Astrocyte (in vitro differentiated cells and primary cell): ENCODE data around the gene RPGR.

Source experiments
- CTCF ChIP-seq: IDR thresholded peaks from 2 replicates; pipeline ENCODE4 v1.5.1; 2011; ENCODE audit warnings: low read depth, mild to moderate bottlenecking, inconsistent platforms, low read length, moderate library complexity; ENCODE audit not compliant: insufficient read depth
- EZH2 ChIP-seq: IDR thresholded peaks from 2 replicates; pipeline ENCODE4 v1.6.1; 2012; ENCODE audit warnings: mild to moderate bottlenecking, low read length, inconsistent platforms; ENCODE audit not compliant: insufficient read depth

GRCh38 chrX:38262715-38263620, 64.3 kb downstream of the RPGR start:
- no peak for TF ChIP-seq CTCF
- TF ChIP-seq EZH2, result no peak
